H1 (cell line): ENCODE data around the gene SULF2. TPM values are rescaled to one million over a fixed set of nuclear protein-coding genes. Genes with fewer than 3 reads are reported as not detected.

Experiments used
- CTCF ChIA-PET: fragments of 300-600 bp; sonication (Branson Sonifier 250); formaldehyde crosslinking; loops from one replicate; lab custom pipeline; 2021; ENCODE audit not compliant: partially characterized antibody; lab: Charles Lee
- POLR2A ChIA-PET: fragments of 300-600 bp; sonication (Branson Sonifier 250); formaldehyde crosslinking; loops from one replicate; lab custom pipeline; 2021; ENCODE audit warnings: inconsistent platforms; ENCODE audit not compliant: partially characterized antibody; lab: Charles Lee
- DNase-seq, 2 experiments: peaks; one replicate each; pipeline versions ENCODE4 v3.0.0 to v3.0.0-alpha.2; 2010 to 2022; ENCODE audit warnings: low spot score in 2 of 2, low read depth in 1 of 2, mixed read lengths in 1 of 2
- FAIRE-seq: peaks from 2 replicates; lab custom pipeline; 2011; peaks lifted over from hg19 to GRCh38; lab: Jason Lieb, UNC
- H2AFZ ChIP-seq: 2 replicates; pipeline ENCODE4 v1.8.1; 2012; ENCODE audit warnings: low read length, inconsistent platforms
- H2AK5ac ChIP-seq: 2 replicates; pipeline ENCODE4 v1.6.1; 2013; ENCODE audit warnings: low read depth, low read length
- H2BK120ac ChIP-seq: replicated peaks from 2 replicates; pipeline ENCODE3; 2013; ENCODE audit warnings: low read depth, low read length, inconsistent platforms
- H2BK12ac ChIP-seq: 2 replicates; pipeline ENCODE4 v1.6.1; 2013; ENCODE audit warnings: low read depth, low read length
- H2BK15ac ChIP-seq: 2 replicates; pipeline ENCODE4 v1.6.1; 2013; ENCODE audit warnings: low read length
- H2BK20ac ChIP-seq: 2 replicates; pipeline ENCODE4 v1.6.1; 2013; ENCODE audit warnings: low read length
- H2BK5ac ChIP-seq: 2 replicates; pipeline ENCODE4 v1.6.1; 2013; ENCODE audit warnings: low read depth, low read length
- H3K14ac ChIP-seq: 2 replicates; pipeline ENCODE4 v1.6.1; 2013; ENCODE audit warnings: inconsistent platforms; ENCODE audit not compliant: insufficient read length
- H3K18ac ChIP-seq: 2 replicates; pipeline ENCODE4 v1.6.1; 2013; ENCODE audit warnings: low read length; ENCODE audit errors: extremely low read depth
- H3K23ac ChIP-seq: 2 replicates; pipeline ENCODE4 v1.6.1; 2013; ENCODE audit warnings: inconsistent platforms; ENCODE audit not compliant: insufficient read length
- H3K23me2 ChIP-seq: 2 replicates; pipeline ENCODE4 v1.6.1; 2013; ENCODE audit warnings: low read depth, low read length
- H3K27ac ChIP-seq: 2 replicates; pipeline ENCODE4 v1.6.1; 2011; ENCODE audit warnings: low read depth, low read length, inconsistent platforms
- H3K27me3 ChIP-seq, 4 experiments: replicated peaks in 1 of 4; 1 replicate in 1 of 4; 2 replicates in 3 of 4; pipeline versions ENCODE4 v1.6.1 to v1.8.1; 2011 to 2013; ENCODE audit warnings: low read length in 3 of 4, mild to moderate bottlenecking in 3 of 4, inconsistent platforms in 2 of 4, mixed read lengths in 2 of 4, moderate library complexity in 1 of 4; ENCODE audit not compliant: control insufficient read depth in 3 of 4, insufficient read depth in 3 of 4; ENCODE audit errors: extremely low read depth in 1 of 4
- H3K36me3 ChIP-seq, 4 experiments: 2 replicates each; pipeline versions ENCODE4 v1.6.1 to v1.8.1; 2011 to 2013; ENCODE audit warnings: mild to moderate bottlenecking in 4 of 4, low read length in 3 of 4, moderate library complexity in 2 of 4, control low read depth in 1 of 4, inconsistent platforms in 1 of 4; ENCODE audit not compliant: insufficient read depth in 4 of 4, control insufficient read depth in 2 of 4
- H3K4ac ChIP-seq: replicated peaks from 2 replicates; pipeline ENCODE3; 2013; ENCODE audit warnings: low read length, low read depth, mixed read lengths, inconsistent platforms; ENCODE audit not compliant: insufficient read length
- H3K4me1 ChIP-seq, 4 experiments: replicated peaks in 1 of 4; 1 replicate in 1 of 4; 2 replicates in 3 of 4; pipeline versions ENCODE4 v1.6.1 to v1.8.1; 2011 to 2013; ENCODE audit warnings: low read length in 3 of 4, inconsistent platforms in 2 of 4, mixed read lengths in 1 of 4; ENCODE audit not compliant: insufficient read depth in 4 of 4, control insufficient read depth in 3 of 4
- H3K4me2 ChIP-seq, 2 experiments: 2 replicates each; pipeline versions ENCODE4 v1.6.1 to v1.8.1; 2011 to 2013; ENCODE audit warnings: low read depth in 2 of 2, low read length in 2 of 2, control low read depth in 1 of 2, inconsistent platforms in 1 of 2, mild to moderate bottlenecking in 1 of 2; ENCODE audit not compliant: insufficient read depth in 1 of 2
- H3K4me3 ChIP-seq, 4 experiments: fragments of 200-600, 300-600 bp in 1 of 4; sonication (generic), shearing (Covaris generic), sonication (Bioruptor Twin) in 1 of 4; 2 replicates each; pipeline versions ENCODE4 v1.5.1 to v1.8.1; 2011 to 2016; ENCODE audit warnings: low read length in 4 of 4, low read depth in 3 of 4, control low read depth in 2 of 4, inconsistent platforms in 2 of 4, mild to moderate bottlenecking in 2 of 4, mixed read lengths in 1 of 4, moderate library complexity in 1 of 4; ENCODE audit not compliant: insufficient read depth in 2 of 4; ENCODE audit errors: extremely low read depth in 1 of 4
- H3K56ac ChIP-seq: replicated peaks from 2 replicates; pipeline ENCODE3; 2013; ENCODE audit warnings: low read depth, mild to moderate bottlenecking, mixed read lengths, low read length, inconsistent platforms; ENCODE audit not compliant: insufficient read length
- H3K79me1 ChIP-seq: 2 replicates; pipeline ENCODE4 v1.6.1; 2013; ENCODE audit warnings: low read depth, low read length, control low read depth
- H3K79me2 ChIP-seq, 2 experiments: 2 replicates each; pipeline versions ENCODE4 v1.6.1 to v1.8.1; 2012 to 2013; ENCODE audit warnings: low read length in 2 of 2, mild to moderate bottlenecking in 2 of 2, inconsistent platforms in 1 of 2; ENCODE audit not compliant: insufficient read depth in 2 of 2, control insufficient read depth in 1 of 2
- H3K9ac ChIP-seq, 4 experiments: replicated peaks in 1 of 4; 1 replicate in 1 of 4; 2 replicates in 3 of 4; pipeline versions ENCODE4 v1.6.1 to v1.8.1; 2011 to 2013; ENCODE audit warnings: low read depth in 3 of 4, low read length in 3 of 4, control low read depth in 2 of 4, mild to moderate bottlenecking in 2 of 4, moderate library complexity in 2 of 4, inconsistent platforms in 1 of 4; ENCODE audit errors: extremely low read depth in 1 of 4
- H3K9me3 ChIP-seq, 2 experiments: 2 replicates each; pipeline versions ENCODE4 v1.6.1 to v1.8.1; 2012 to 2013; ENCODE audit warnings: mild to moderate bottlenecking in 2 of 2, moderate library complexity in 2 of 2, control low read depth in 1 of 2, inconsistent platforms in 1 of 2, low read depth in 1 of 2, low read length in 1 of 2, mixed read lengths in 1 of 2; ENCODE audit not compliant: insufficient read depth in 2 of 2
- H4K20me1 ChIP-seq, 2 experiments: replicated peaks in 1 of 2; 2 replicates each; pipeline versions ENCODE3 to v1.8.1; 2011 to 2013; ENCODE audit warnings: inconsistent platforms in 2 of 2, low read length in 2 of 2, mild to moderate bottlenecking in 1 of 2; ENCODE audit not compliant: insufficient read depth in 2 of 2, control insufficient read depth in 1 of 2
- H4K5ac ChIP-seq: 2 replicates; pipeline ENCODE4 v1.6.1; 2013; ENCODE audit warnings: low read length, low read depth, mixed read lengths, inconsistent platforms; ENCODE audit not compliant: insufficient read length
- H4K8ac ChIP-seq: 2 replicates; pipeline ENCODE4 v1.8.0; 2013; ENCODE audit warnings: mild to moderate bottlenecking, moderate library complexity, low read length, inconsistent platforms; ENCODE audit not compliant: insufficient read depth; ENCODE audit errors: extremely low read depth
- H4K91ac ChIP-seq: replicated peaks from 2 replicates; pipeline ENCODE3; 2013; ENCODE audit warnings: low read length, mixed read lengths, inconsistent platforms; ENCODE audit not compliant: insufficient read length
- CREB1 ChIP-seq: IDR thresholded peaks from 2 replicates; pipeline ENCODE4 v1.6.1; 2012; ENCODE audit warnings: inconsistent platforms
- EGR1 ChIP-seq: IDR thresholded peaks from 2 replicates; pipeline ENCODE4 v1.6.1; 2011; ENCODE audit warnings: low read depth, low read length, borderline replicate concordance
- GABPA ChIP-seq: IDR thresholded peaks from 2 replicates; pipeline ENCODE4 v1.6.1; 2011; ENCODE audit warnings: mild to moderate bottlenecking, low read length, moderate library complexity, borderline replicate concordance; ENCODE audit not compliant: insufficient read depth
- HDAC2 ChIP-seq, 2 experiments: fragments of 300-600 bp in 1 of 2; sonication (generic) in 1 of 2; IDR thresholded peaks; 2 replicates each; pipeline ENCODE4 v1.6.1; 2011 to 2012; ENCODE audit warnings: low read depth in 2 of 2, low read length in 2 of 2, mild to moderate bottlenecking in 2 of 2, moderate library complexity in 2 of 2, borderline replicate concordance in 1 of 2, inconsistent platforms in 1 of 2
- JUND ChIP-seq: IDR thresholded peaks from 2 replicates; pipeline ENCODE4 v1.6.1; 2011; ENCODE audit warnings: mild to moderate bottlenecking, improper control_type of control experiment, low read length
- SIN3A ChIP-seq, 2 experiments: IDR thresholded peaks in 1 of 2; conservative IDR thresholded peaks in 1 of 2; 2 replicates each; pipeline ENCODE4 v1.6.1; 2011 to 2012; ENCODE audit warnings: low read length in 2 of 2, improper control_type of control experiment in 1 of 2, low read depth in 1 of 2, mild to moderate bottlenecking in 1 of 2
- TEAD4 ChIP-seq: IDR thresholded peaks from 2 replicates; pipeline ENCODE4 v1.6.1; 2012; ENCODE audit warnings: low read depth, low read length, inconsistent platforms, mixed read lengths
- WGBS, 2 experiments: shearing (Covaris generic) in 1 of 2; methylation state at CpG; one replicate each; pipeline versions ENCODE4 v1.1.6 to v1.1.7; 2013 to 2015; ENCODE audit warnings: low lambda C conversion rate in 2 of 2, mixed read lengths in 2 of 2, inconsistent platforms in 1 of 2, low coverage in 1 of 2, missing lambda C conversion rate in 1 of 2; ENCODE audit not compliant: insufficient replicate concordance in 2 of 2, insufficient coverage in 1 of 2, insufficient read length in 1 of 2; ENCODE audit errors: extremely low coverage in 1 of 2, missing lambda C conversion rate in 1 of 2; 5-methylcytosine and 5-hydroxymethylcytosine counted together
- polyA plus RNA-seq, 7 experiments: library from polyadenylated mRNA; depleted of rRNA in 3 of 7; stranded (reverse) in 5 of 7; unstranded in 2 of 7; fragments of >200 nt in 5 of 7; fragments of 200-250 nt in 2 of 7; gene quantifications; 1 replicate in 5 of 7; 2 replicates in 1 of 7; 4 replicates in 1 of 7; pipeline versions ENCODE4 v1.2.1 to v1.2.3, GENCODE V29; 2011 to 2013; ENCODE audit warnings: missing spikeins in 2 of 7, mixed read lengths in 2 of 7
- total RNA-seq: library from RNA; stranded (reverse); fragmentation: NEBNext Ultra II Directional; extraction: Animal tissue kit (Norgen Biotek cat#: 25700); gene quantifications from 2 replicates; pipeline ENCODE4 v1.2.1, GENCODE V29; 2021
- TF ChIP-seq, protein P1 (sequence below), 3 experiments: IDR thresholded peaks; 1 replicate in 2 of 3; 2 replicates in 1 of 3; pipeline versions ENCODE4 v1.5.1 to v1.6.1; 2011; ENCODE audit warnings: low read length in 3 of 3, mild to moderate bottlenecking in 3 of 3, inconsistent platforms in 2 of 3, low read depth in 1 of 3, moderate library complexity in 1 of 3; ENCODE audit not compliant: insufficient read depth in 1 of 3; ENCODE audit errors: control extremely low read depth in 1 of 3

The SULF2 gene
- total and polyA plus RNA-seq, 2 of the 8 experiments (the other 6 are each of a cell fraction or from before 2014, with no cell fraction given): 15.7 to 28.2 TPM

GRCh38 chr20:47725248-47725973, 59.9 kb downstream of the SULF2 start:
- whole genome bisulfite sequencing, 2 experiments: 65% methylated on average over 18 of the region's 18 CpGs; no CpG with 5 or more reads in 1 of the 2 experiments
- Histone ChIP-seq H2BK20ac (no peak overlapping the region), H3K79me1 (no peaks in the 10 kb centered on the region), H3K56ac (no peak overlapping the region), H4K20me1 (no peaks in the 10 kb centered on the region), H4K8ac (no peak overlapping the region), H4K91ac (no peak overlapping the region), H2BK15ac (0 out of 2 replicates have a peak overlapping the region, but pooled peaks have one; percentile 2), H2BK5ac (no peak overlapping the region), H3K27me3 (no peaks in the 10 kb centered on the region), H3K9ac (no peak overlapping the region), H3K23me2 (no peaks in the 10 kb centered on the region), H3K4me3 (no peak overlapping the region), H2AFZ (no peak overlapping the region), H2BK120ac (no peak overlapping the region), H3K23ac (no peak overlapping the region), H3K9me3 (0 out of 4 replicates have a peak, but pooled peaks cover 3% of the 10 kb centered on the region in 2 experiments), H2BK12ac (no peak overlapping the region), H3K4me1 (no peaks in the 10 kb centered on the region; a peak in 1 of 7 replicates), H3K14ac (no peak overlapping the region), H2AK5ac (no peak overlapping the region), H3K18ac (no peak overlapping the region), H3K27ac (no peak overlapping the region), H3K79me2 (no peaks in the 10 kb centered on the region), H3K4ac (no peak overlapping the region), H3K4me2 (no peak overlapping the region), H3K36me3 (no peaks in the 10 kb centered on the region), H4K5ac (no peak overlapping the region)
- POLR2A ChIA-PET: interaction anchor here (0.5 to 1.3 kb wide), 2 partner anchors 61 to 93 kb away, joined by 3 to 5 read pairs; no protein-coding TSS in a partner anchor
- FAIRE-seq: peak; percentile 79
- DNase-seq: peak; percentile 70 to 85
- CTCF ChIA-PET: interaction anchor here (0.6 to 2.4 kb wide), 21 partner anchors 10 to 896 kb away, joined by 3 to 11 read pairs (median 4); no protein-coding TSS in a partner anchor
- TF ChIP-seq TEAD4 (0 out of 2 replicates have a peak, but pooled peaks have one; percentile 18), EGR1 (no peak), CREB1 (peak; percentile 21; the same call in 1 of the 2 replicates), GABPA (0 out of 2 replicates have a peak, but pooled peaks have one; percentile 15), HDAC2 (IDR thresholded peaks at IDR 0.05; ENCODE audit: borderline replicate concordance in 1 of 2, low read depth in 2 of 2, low read length in 2 of 2) (no peak), JUND (0 out of 2 replicates have a peak, but pooled peaks have one; percentile 34), SIN3A (conservative IDR thresholded peaks at IDR 0.05 in 1 of 2, IDR thresholded peaks at IDR 0.05 in 1 of 2; ENCODE audit: low read depth in 1 of 2, low read length in 2 of 2) (no peak)
- TF ChIP-seq, protein P1, sequence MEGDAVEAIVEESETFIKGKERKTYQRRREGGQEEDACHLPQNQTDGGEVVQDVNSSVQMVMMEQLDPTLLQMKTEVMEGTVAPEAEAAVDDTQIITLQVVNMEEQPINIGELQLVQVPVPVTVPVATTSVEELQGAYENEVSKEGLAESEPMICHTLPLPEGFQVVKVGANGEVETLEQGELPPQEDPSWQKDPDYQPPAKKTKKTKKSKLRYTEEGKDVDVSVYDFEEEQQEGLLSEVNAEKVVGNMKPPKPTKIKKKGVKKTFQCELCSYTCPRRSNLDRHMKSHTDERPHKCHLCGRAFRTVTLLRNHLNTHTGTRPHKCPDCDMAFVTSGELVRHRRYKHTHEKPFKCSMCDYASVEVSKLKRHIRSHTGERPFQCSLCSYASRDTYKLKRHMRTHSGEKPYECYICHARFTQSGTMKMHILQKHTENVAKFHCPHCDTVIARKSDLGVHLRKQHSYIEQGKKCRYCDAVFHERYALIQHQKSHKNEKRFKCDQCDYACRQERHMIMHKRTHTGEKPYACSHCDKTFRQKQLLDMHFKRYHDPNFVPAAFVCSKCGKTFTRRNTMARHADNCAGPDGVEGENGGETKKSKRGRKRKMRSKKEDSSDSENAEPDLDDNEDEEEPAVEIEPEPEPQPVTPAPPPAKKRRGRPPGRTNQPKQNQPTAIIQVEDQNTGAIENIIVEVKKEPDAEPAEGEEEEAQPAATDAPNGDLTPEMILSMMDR (IDR thresholded peaks at IDR 0.05; ENCODE audit: control extremely low read depth in 1 of 3, insufficient read depth in 1 of 3, low read depth in 1 of 3, low read length in 3 of 3): peak; percentile 79 to 94 (median 84)
